ENCODE data around the gene ROBO1.

The ROBO1 gene

GRCh38 chr3:78589778-78590177 lies 1178.0 kb downstream of the ROBO1 start:
- no peak for DNase-seq

DNA sequence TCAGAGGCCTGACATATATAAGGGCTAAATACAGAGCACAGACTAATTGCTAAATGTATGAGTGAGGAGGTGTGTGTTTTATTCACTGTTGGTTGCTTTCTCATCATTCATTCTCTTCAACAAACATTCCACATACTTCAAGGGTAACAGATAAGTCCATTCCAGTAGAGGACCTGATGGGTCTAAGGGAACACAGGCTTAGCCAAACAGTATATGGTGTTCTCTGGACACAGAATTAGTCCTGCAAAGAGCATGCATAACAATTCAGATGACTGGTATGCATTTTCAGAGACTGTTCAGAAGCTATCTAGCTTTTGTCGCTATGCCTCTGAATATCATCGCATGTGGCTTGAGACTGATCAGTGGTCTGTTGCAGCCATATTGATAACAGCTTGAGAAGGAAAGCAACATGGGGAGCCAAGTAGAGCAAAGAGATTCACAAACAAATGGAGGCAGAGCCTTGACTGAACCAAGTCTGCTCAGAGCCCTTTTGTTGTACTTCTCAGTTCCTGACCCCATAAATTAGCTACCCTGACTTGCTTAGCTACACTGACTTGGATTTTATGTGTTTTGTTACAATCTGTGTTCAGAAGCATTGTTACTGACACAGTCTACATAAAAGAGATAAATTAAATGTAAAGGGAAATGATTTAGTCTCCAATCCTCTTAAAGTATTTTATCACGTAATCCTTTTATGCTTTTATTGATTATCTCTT lies 1178.7 kb downstream of the ROBO1 start:
- no peak for DNase-seq

- DNase-seq: no peak
Observed at GRCh38 chr3:78580681-78581080, 1187.1 kb downstream of the ROBO1 start.

DNA sequence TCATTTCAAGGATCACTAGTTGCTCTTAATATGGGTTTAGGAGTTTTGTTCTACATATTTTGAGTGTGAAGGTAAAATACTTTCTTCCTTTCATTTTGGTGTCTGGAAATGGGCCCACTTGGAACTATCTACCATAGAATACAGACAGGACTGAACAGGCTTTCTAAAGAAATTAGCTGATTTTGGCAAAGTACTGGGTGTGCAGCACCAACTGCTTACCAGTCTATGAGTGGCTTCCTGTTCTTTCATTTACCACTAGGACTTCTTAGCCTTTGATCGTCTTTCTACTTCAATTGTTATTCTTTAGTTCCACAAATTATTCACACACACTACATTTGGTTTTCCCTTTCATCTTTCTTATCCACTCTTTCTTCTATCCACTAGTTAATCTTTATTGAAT lies 1196.3 kb downstream of the ROBO1 start:
- no peak for DNase-seq

DNA sequence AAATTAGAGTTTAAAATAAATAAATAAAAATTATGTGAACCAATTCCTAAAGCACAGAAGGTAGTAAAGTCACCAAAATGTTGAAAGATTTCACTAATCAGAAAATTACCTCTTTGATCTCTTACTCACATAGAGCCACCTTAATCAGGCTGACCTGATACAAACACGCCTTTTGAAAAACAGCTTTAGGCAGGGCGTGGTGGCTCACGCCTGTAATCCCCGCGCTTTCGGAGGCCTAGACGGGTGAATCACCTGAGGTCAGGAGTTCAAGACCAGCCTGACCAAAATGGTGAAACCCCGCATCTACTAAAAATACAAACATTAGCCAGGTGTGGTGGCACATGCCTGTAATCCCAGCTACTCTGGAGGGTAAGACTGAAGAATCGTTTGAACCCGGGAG lies 1197.3 kb downstream of the ROBO1 start:
- no peak for DNase-seq

- DNase-seq: no peak
Observed at GRCh38 chr3:78569804-78570203, 1198.0 kb downstream of the ROBO1 start.

DNA sequence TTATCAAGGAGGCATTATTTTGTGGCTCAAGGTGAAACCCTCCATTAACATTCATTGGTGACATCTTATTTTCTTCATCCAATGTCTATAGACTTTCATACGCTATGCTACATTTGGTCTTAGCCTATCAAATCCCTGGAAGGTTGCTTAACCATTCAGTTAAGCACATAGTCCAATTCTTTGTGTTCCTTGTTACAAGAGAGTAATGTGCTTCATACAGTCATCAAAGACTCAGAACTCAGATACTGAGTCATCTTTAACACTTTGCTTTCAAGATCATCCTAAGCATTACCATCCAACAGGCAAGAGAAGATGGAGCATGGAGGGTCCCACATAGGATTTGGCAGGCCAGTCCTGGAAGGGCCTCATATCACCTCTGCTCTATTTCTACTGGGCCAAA lies 1202.1 kb downstream of the ROBO1 start:
- DNase-seq: no peak

GRCh38 chr3:78562328-78562727 lies 1205.5 kb downstream of the ROBO1 start:
- DNase-seq: no peak
